HUES48 (cell line): Measurements from ENCODE around the gene CCDC91.
"Not testable (repeated sequence)": the region's sequence is repeated elsewhere in the genome, so short reads cannot be mapped to it uniquely, and the experiment has no call there.

ENCODE experiments used
- H3K27ac ChIP-seq: one replicate; pipeline ENCODE4 v1.7.0; 2013; ENCODE audit warnings: low read depth, low read length, inconsistent platforms
- H3K27me3 ChIP-seq: 2 replicates; pipeline ENCODE4 v1.6.1; 2013; ENCODE audit warnings: mild to moderate bottlenecking, low read length; ENCODE audit not compliant: control insufficient read depth, insufficient read depth
- H3K36me3 ChIP-seq: 2 replicates; pipeline ENCODE4 v1.6.1; 2013; ENCODE audit warnings: low read length; ENCODE audit not compliant: control insufficient read depth, insufficient read depth
- H3K4me1 ChIP-seq: 2 replicates; pipeline ENCODE4 v1.6.1; 2013; ENCODE audit warnings: mild to moderate bottlenecking, low read length; ENCODE audit not compliant: control insufficient read depth, insufficient read depth
- H3K4me3 ChIP-seq: 2 replicates; pipeline ENCODE4 v1.5.1; 2013; ENCODE audit warnings: mild to moderate bottlenecking, low read depth, low read length
- H3K9ac ChIP-seq: 2 replicates; pipeline ENCODE4 v1.6.1; 2013; ENCODE audit warnings: mild to moderate bottlenecking, low read depth, low read length, moderate library complexity
- H3K9me3 ChIP-seq: 2 replicates; pipeline ENCODE4 v1.6.1; 2013; ENCODE audit warnings: low read length; ENCODE audit not compliant: control insufficient read depth, insufficient read depth

Gene CCDC91

DNA sequence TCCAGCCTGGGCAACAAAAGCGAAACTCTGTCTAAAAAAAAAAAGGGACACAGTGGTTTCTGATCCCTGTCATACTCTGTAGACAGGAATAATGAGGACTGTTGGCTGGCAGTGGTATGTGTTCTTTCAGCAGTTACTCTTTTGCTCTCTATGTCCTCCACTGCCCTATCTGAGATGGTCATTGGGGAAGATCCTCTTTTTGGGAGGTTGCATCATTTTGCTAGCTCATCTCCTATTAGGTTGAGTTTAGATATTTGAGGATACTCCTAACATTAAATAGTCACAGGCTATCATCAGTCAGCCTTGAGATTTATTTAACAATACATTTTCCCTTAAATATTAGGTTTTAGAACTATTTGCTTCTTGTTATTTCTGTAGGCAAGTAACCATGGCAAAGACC lies 5.9 kb upstream of the CCDC91 start:
- no peaks in the 10 kb centered on the region for H3K27me3 ChIP-seq
- H3K36me3 ChIP-seq = no peaks in the 10 kb centered on the region
- H3K4me1 ChIP-seq = peaks cover 4% of the 10 kb centered on the region; the same call in 1 of the 2 replicates
- H3K27ac ChIP-seq = no peak overlapping the region
- H3K4me3 ChIP-seq = no peak overlapping the region
- no peak overlapping the region for H3K9ac ChIP-seq
- no peaks in the 10 kb centered on the region for H3K9me3 ChIP-seq

DNA sequence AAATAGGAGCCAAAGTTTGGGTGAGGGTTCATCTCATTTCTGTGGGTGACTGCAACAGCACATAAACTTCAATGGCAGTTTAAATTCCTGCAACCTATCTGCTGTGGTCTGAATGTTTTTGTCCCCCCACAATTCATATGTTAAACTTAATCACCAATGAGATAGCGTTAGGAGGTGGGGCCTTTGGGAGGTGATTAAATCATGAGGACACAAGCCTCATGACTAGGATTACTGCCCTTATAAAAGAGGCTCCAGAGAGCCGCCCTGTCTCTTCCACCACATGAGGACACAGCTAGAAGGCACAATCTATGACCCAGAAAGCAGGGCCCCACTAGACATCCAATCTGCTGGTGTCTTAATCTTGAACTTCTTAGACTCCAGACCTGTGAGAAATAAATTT lies 3.8 kb upstream of the CCDC91 start:
- no peak overlapping the region for H3K9ac ChIP-seq
- H3K36me3 ChIP-seq = no peaks in the 10 kb centered on the region
- H3K27me3 ChIP-seq = no peaks in the 10 kb centered on the region
- no peak overlapping the region for H3K27ac ChIP-seq
- H3K9me3 ChIP-seq = no peaks in the 10 kb centered on the region
- no peak overlapping the region for H3K4me3 ChIP-seq
- peaks cover 7% of the 10 kb centered on the region for H3K4me1 ChIP-seq

DNA sequence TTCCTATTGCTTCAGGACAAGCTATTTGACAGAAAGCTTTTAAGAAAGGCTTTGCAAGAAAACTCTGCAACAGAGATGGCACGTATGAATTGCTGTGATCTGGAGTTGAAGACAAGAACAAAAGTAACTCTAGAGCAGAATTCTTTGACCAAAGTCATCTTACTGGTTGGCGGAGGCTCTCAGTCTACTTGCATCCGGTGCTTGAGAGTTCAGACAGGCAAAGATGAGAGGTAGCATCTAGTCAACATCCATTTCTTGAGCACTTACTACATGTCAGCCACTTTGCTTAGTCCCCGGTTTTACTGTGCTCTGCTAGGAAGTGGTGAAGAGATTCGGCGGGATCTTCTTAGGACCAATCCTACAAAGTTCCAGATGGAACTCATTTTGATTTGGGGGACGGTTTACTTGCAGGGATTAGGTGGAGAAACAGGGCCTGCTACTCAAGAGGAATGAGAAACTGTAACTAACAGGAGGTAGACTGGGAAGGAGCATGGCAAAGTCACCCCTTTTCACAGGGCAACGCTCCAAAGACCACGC lies 404 bp upstream of the CCDC91 start:
- H3K4me3 ChIP-seq = peak overlapping the region; percentile 90
- H3K27ac ChIP-seq = peak overlapping the region; percentile 80
- H3K9me3 ChIP-seq = no peaks in the 10 kb centered on the region; the same call in 1 of the 2 replicates
- H3K9ac ChIP-seq = peak overlapping the region; percentile 85
- no peaks in the 10 kb centered on the region for H3K27me3 ChIP-seq
- H3K4me1 ChIP-seq = peaks cover 15% of the 10 kb centered on the region
- H3K36me3 ChIP-seq = no peaks in the 10 kb centered on the region

GRCh38 chr12:28191051-28192048 lies 1.1 kb downstream of the CCDC91 start:
- H3K9me3 ChIP-seq = no peaks in the 10 kb centered on the region; the same call in 1 of the 2 replicates
- H3K27me3 ChIP-seq = no peaks in the 10 kb centered on the region
- no peaks in the 10 kb centered on the region for H3K36me3 ChIP-seq
- H3K27ac ChIP-seq = peak overlapping the region; percentile 80
- peak overlapping the region; percentile 90 for H3K4me3 ChIP-seq
- H3K9ac ChIP-seq = peak overlapping the region; percentile 85
- H3K4me1 ChIP-seq = peaks cover 13% of the 10 kb centered on the region

- Histone ChIP-seq H3K27ac (no peak overlapping the region), H3K27me3 (no peaks in the 10 kb centered on the region), H3K9ac (no peak overlapping the region), H3K4me3 (no peak overlapping the region), H3K4me1 (peaks cover 10% of the 10 kb centered on the region; the same call in 1 of the 2 replicates), H3K36me3 (no peaks in the 10 kb centered on the region), H3K9me3 (no peaks in the 10 kb centered on the region; the same call in 1 of the 2 replicates)
These were observed 1.9 kb downstream of the CCDC91 start for GRCh38 chr12:28192125-28192524.

DNA sequence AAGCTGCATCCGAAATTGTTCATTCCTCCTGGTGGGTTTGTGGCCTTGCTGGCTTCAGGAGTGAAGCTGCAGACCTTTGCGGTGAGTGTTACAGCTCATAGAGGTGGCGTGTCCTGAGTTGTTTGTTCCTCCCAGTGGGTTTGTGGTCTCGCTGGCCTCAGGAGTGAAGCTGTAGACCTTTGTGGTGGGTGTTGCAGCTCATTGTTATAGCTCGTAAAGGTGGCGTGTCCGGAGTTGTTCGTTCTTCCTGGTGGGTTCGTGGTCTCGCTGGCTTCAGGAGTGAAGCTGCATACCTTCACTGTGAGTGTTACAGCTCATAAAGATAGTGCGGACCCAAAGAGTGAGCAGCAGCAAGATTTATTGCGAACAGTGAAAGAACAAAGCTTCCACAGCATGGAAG lies 4.4 kb downstream of the CCDC91 start:
- not testable (repeated sequence) for H3K9ac ChIP-seq, H3K4me3 ChIP-seq, H3K36me3 ChIP-seq, H3K9me3 ChIP-seq, H3K27ac ChIP-seq, H3K27me3 ChIP-seq
- H3K4me1 ChIP-seq = peaks cover 10% of the 10 kb centered on the region; the same call in 1 of the 2 replicates

DNA sequence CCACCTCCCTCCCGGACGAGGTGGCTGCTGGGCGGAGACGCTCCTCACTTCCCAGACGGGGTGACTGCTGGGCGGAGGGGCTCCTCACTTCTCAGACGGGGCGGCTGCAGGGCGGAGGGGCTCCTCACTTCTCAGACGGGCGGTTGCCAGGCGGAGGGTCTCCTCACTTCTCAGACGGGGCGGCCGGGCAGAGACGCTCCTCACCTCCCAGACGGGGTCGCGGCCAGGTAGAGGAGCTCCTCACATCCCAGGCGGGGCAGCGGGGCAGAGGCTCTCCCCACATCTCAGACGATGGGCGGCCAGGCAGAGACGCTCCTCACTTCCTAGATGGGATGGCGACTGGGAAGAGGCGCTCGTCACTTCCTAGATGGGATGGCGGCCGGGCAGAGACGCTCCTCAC lies 10.9 kb downstream of the CCDC91 start:
- not testable (repeated sequence) for H3K36me3 ChIP-seq, H3K4me1 ChIP-seq, H3K4me3 ChIP-seq, H3K9ac ChIP-seq, H3K27ac ChIP-seq, H3K27me3 ChIP-seq
- H3K9me3 ChIP-seq = peaks cover 16% of the 10 kb centered on the region

DNA sequence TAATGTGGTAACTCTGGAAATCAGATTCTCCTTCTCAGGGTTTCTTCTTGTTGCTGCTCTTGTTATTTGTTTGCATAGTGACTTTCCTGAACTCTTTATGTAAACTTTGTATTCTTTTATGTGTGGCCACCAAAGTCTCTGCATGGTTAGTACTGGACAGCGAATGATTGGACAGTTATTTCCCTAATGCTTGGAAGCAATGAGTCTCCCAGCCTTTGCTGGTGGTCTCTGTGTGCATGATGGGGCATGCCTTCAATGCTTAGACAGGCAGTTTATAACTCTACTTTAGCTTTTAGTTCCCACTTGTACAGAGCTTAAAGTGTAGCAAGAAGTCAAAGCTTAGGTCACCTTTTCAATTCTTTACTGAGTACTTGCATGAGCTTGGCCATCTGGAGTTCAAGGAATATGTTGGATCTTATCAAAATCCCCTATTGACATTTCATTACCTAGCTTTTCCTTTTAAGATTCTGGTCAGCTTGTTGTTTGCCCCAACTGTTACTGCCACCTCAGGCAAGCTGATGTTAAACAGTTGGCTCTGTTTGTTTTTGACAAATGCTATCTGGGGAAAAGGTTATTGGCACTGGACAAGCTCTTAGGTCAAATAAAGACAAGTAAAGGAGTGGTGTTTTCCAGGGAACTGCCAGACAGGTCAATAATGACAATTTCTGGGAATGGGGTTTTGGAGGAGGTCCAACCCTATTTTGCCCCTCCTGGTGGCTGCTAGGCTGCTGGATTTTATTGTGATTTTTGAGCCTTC lies 12.3 kb downstream of the CCDC91 start:
- Histone ChIP-seq H3K9me3 (peaks cover 21% of the 10 kb centered on the region), H3K27ac (no peak overlapping the region), H3K36me3 (peaks cover 3% of the 10 kb centered on the region; the same call in 1 of the 2 replicates), H3K4me1 (no peaks in the 10 kb centered on the region), H3K4me3 (no peak overlapping the region), H3K9ac (no peak overlapping the region), H3K27me3 (no peaks in the 10 kb centered on the region)

DNA sequence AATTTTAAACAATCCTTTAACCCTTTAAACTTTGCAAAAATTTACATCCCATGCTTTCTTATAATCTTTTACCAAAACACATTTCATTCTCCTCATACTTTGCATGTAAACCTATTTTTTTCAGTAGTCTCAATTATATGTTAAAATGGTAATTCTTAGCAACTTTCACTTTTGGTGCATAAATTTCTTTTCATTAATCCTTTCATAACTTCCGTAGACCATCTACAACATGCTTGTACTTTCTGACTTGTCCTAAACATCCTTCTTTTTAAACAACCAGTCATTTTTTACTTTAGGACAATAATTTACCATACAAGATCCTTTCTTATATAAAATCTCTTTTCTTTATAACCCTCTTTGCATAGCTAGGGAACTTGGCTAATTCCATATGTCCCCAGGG lies 19.5 kb downstream of the CCDC91 start:
- no peak overlapping the region for H3K4me3 ChIP-seq
- H3K9me3 ChIP-seq = peaks cover 48% of the 10 kb centered on the region
- H3K4me1 ChIP-seq = no peaks in the 10 kb centered on the region
- H3K9ac ChIP-seq = no peak overlapping the region
- H3K36me3 ChIP-seq = peaks cover 9% of the 10 kb centered on the region
- H3K27me3 ChIP-seq = no peaks in the 10 kb centered on the region
- no peak overlapping the region for H3K27ac ChIP-seq

DNA sequence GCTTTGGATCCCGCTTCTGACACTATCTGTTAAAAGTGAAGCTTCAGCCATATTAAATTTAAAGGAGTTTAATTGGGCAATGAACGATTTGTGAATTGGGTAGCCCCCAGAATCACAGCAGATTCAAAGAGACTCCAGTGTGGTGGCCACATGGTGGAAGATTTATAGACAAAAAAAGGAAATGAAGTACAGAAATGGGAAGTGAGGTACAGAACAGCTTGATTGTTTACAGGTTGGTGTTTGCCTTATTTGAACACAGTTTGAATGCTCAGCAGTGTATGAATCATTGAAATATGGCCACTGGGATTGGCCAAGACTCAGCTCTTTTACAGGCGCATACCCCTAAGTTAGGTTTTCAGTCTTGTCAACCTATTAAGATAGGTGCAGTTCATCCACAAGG lies 21.9 kb downstream of the CCDC91 start:
- H3K4me3 ChIP-seq = no peak overlapping the region
- peaks cover 9% of the 10 kb centered on the region for H3K36me3 ChIP-seq
- no peak overlapping the region for H3K27ac ChIP-seq
- no peaks in the 10 kb centered on the region for H3K27me3 ChIP-seq
- no peak overlapping the region for H3K9ac ChIP-seq
- H3K9me3 ChIP-seq = peaks cover 46% of the 10 kb centered on the region
- peaks cover 11% of the 10 kb centered on the region for H3K4me1 ChIP-seq
